22Rv1 (cell line): ENCODE data around the gene COL18A1.

Source experiments
- ZFX ChIP-seq: fragments of 450-650 bp; IDR thresholded peaks from 2 replicates; pipeline ENCODE4 v1.6.1; 2017; ENCODE audit warnings: antibody characterized with exemption, borderline replicate concordance
- TF ChIP-seq, protein P1 (sequence below): fragments of 450-650 bp; IDR thresholded peaks from 2 replicates; pipeline ENCODE4 v1.5.1; 2017; ENCODE audit warnings: mild to moderate bottlenecking

DNA sequence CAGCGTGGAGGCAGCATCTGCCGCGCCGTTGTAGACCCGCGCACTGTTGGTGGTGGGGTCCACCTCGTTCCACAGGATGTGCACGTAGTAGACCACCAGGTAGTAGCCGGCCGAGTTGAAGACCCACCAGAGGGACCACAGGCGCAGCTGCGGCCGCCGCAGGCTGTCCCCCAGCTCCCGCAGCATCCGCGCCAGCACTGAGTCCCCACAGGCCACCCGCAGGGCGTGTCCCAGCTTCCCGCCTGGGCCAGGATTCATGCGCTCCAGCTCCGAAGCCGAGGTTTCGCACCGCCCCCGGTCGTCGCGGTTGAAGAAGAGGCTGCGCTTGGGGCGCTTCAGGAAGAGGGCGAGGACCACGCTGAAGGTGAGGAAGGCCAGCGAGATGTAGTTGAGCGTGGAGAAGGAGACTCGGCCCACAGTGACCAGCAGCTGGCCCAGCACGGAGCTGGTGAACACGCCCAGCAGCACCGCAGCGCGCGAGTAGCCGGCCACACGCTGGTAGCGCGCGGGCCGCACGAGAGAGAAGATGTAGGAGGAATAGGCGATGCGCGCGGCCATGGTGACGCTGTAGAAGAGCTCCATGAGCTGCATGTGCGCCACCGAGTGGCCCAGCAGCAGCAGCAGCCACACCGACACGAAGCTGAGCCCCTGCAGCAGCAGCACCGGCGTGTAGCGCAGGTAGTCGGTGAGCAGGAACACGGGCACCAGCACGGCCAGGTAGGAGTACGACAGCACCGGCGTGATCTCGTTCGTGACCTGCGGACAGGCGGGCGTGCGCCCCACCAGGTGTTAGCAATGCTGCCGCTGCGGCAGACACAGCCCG is 126.6 kb downstream of the COL18A1 start:
- TF ChIP-seq, protein P1, sequence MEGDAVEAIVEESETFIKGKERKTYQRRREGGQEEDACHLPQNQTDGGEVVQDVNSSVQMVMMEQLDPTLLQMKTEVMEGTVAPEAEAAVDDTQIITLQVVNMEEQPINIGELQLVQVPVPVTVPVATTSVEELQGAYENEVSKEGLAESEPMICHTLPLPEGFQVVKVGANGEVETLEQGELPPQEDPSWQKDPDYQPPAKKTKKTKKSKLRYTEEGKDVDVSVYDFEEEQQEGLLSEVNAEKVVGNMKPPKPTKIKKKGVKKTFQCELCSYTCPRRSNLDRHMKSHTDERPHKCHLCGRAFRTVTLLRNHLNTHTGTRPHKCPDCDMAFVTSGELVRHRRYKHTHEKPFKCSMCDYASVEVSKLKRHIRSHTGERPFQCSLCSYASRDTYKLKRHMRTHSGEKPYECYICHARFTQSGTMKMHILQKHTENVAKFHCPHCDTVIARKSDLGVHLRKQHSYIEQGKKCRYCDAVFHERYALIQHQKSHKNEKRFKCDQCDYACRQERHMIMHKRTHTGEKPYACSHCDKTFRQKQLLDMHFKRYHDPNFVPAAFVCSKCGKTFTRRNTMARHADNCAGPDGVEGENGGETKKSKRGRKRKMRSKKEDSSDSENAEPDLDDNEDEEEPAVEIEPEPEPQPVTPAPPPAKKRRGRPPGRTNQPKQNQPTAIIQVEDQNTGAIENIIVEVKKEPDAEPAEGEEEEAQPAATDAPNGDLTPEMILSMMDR: no peak
- no peak for TF ChIP-seq ZFX
